RCC 7860 (cell line): ENCODE measurements around the gene FPR2.
A peak's percentile ranks its signal among the peaks of the same experiment; 100 is the strongest.
"Not testable (repeated sequence)": the region's sequence is repeated elsewhere in the genome, so short reads cannot be mapped to it uniquely, and the experiment has no call there.

Experiments
- DNase-seq: peaks from one replicate; pipeline ENCODE4 v3.0.0-alpha.2; 2015; ENCODE audit warnings: low spot score
- FAIRE-seq: peaks from 2 replicates; lab custom pipeline; 2012; peaks lifted over from hg19 to GRCh38; lab: Jason Lieb, UNC

Gene FPR2, protein sequence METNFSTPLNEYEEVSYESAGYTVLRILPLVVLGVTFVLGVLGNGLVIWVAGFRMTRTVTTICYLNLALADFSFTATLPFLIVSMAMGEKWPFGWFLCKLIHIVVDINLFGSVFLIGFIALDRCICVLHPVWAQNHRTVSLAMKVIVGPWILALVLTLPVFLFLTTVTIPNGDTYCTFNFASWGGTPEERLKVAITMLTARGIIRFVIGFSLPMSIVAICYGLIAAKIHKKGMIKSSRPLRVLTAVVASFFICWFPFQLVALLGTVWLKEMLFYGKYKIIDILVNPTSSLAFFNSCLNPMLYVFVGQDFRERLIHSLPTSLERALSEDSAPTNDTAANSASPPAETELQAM

GRCh38 chr19:51760697-51761356 is at the start of gene FPR2:
Gene FPR2, plus strand, starts transcription at chr19:51761180. Its CDS starts 7,479 bp downstream, at chr19:51768659.
- FAIRE-seq (no peak), DNase-seq (no peak)

GRCh38 chr19:51711702-51712101 is 49.3 kb upstream of the FPR2 start:
- FAIRE-seq = no peak
- no peak for DNase-seq

DNA sequence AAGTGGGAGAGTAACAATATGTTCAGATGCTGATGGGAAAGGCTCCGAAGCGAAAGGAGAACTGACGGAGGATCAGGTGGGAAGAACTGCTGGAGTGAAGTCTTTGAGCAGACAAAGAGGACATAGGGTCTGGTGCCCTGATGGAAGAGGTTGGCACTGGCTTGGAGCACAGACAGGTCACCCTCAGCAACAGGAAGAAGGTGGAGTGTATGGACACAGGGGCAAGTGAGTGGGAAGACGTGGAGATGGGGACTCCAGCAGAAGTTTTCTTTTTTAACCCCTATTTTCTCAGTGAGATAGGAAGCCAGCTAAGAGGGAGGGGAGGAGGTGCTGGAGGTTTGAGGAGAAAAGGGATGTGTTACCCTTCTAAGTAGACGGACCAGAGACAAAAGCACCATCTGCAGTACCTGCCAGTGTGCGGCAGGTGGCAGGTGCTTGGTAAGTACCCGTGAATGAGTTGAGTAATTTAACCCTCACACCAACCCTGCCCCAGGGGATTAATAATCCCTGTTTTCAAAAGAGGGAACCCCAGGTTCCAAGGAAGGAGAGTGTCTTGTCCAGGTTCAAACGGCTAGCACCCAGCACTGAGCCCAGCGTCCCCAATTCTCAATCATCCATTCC is 48.4 kb upstream of the FPR2 start:
- no peak for FAIRE-seq
- peak; percentile 38 for DNase-seq

DNA sequence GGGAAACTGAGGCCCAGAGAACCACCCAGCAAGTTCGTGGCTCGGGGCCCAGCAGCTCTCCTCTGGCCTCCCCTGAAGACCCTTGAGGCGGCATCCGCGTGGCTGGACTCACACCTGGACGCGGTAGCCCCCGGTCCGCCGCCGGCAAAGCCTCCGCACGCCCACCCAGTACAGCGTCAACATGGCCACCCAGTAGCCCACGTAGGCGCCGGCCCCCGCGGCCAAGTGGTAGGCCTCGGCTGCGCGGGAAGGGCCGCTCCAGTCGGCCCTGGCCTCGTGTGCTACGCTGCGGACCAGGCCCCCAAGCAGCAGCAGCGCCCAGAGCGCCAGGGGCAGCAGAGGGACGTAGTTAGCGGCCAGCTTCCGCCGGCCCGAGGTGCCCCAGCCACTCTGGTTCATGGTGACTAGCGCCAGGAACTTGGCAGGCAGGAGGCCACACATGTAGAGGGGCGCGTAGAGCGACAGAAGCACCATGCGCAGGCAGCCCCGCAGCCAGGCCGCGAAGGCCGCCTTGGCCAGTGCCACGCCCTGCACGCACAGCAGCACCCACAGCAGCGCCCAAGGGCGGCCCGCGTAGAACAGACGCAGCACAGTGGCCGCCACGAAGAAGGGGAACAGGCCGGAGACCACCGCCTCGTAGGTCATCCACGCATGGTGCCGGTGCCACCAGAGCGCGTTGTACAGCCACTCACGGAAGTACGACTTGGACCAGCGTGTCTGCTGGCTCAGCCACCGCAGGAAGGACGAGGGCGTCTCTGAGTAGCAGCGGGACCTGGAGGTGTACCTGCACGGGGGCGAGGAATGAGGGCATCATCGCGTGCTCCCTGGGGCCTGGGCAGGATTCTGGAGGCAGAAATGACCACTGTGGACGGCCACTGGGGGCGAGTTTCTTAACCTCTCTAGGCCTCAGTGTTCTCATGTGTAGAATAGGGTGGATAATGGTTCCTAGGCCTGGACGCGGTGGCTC is 47.4 kb upstream of the FPR2 start:
- FAIRE-seq (no peak), DNase-seq (no peak)

GRCh38 chr19:51714848-51715247 is 46.1 kb upstream of the FPR2 start:
- no peak for FAIRE-seq
- DNase-seq = no peak

GRCh38 chr19:51715850-51716249 is 45.1 kb upstream of the FPR2 start:
- FAIRE-seq = no peak
- DNase-seq = no peak

GRCh38 chr19:51716925-51717324 is 44.1 kb upstream of the FPR2 start:
- FAIRE-seq (no peak), DNase-seq (no peak)

DNA sequence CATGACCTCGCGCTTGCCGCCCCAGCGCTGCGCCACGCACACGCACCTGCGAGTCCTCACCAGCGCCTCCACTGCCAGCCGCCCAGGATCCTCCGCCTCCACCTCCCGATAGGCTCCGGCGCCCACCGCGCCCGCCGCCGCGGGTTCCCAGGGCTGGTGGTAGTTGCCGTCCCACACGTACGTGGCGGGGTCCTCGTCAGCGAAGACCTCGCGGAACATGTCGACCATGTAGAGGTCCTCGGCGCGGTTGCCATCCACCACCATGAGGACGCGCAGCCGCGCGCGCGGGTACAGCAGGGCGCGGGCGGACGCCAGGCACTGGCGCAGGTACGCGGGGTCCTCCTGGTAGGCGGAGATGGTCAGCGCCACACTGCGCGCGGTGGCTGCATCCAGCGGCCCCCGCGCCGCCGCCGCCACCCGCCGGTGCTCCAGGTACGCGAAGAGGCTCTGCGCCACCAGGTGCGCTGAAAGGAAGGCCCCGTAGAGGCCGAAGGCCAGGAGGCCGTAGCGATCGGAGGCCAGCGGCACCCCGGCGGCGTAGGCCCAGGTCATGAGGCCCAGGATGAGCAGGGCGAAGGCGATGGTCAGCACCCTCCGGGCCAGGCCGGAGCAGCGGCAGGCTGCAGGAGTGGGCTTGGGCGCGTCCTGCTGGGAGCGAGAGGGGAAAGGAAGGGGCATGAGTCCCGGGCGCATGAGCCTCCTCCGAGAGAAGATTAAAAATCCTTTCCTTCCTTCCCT is 41.6 kb upstream of the FPR2 start:
- DNase-seq (no peak), FAIRE-seq (no peak)

- DNase-seq = no peak
- FAIRE-seq = no peak
Measured at GRCh38 chr19:51721905-51722304, 39.1 kb upstream of the FPR2 start.

GRCh38 chr19:51722492-51722891 is 38.5 kb upstream of the FPR2 start:
- DNase-seq (no peak), FAIRE-seq (no peak)

- FAIRE-seq (no peak), DNase-seq (no peak)
Measured at GRCh38 chr19:51724543-51724942, 36.4 kb upstream of the FPR2 start.

DNA sequence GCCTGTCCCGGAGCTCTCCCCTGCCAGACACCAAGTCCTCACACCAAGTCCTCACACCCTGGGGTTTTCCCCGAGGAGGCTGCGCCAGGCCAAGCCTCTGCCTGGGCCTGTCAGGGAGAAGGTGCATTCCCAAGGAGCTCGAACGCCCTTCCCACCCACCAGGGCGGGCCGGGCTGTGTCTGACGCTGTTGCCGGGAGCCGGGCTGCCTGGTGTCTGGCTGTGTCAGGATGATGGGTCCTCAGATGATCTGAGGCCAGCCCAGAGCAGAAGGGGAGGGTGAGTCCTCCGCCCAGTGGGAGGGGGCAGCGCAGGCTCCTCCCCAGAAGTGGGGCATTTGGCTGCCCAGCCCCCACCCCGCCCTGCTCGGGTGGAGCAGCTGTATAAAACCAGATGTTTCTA is 34.9 kb upstream of the FPR2 start:
- no peak for FAIRE-seq
- DNase-seq = peak; percentile 28

DNA sequence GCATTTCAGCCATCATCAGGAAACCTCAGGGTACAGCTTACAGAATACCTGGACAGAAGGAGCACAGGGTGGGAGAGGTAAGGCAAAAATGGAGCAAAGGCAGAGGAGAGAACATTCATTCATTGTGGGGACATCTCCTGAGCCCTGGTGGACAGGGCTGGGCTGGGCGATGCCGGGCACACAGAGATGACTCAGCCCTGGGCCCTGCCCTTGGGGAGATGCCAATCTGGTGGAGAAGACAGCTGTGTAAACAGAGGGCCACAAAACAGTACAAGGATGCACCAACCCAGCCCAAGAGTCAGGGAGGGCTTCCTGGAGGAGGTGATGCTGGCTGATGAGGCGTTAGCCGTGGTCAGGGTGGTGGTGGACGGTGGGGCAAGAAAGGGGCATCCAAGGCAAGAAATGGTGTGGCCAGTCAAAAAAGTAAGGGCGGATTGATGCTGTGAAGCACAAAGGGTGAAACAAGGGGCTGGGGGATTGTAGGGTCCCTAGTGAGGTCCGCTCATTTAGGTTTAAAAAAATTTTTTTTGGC is 33.6 kb upstream of the FPR2 start:
- no peak for FAIRE-seq
- no peak for DNase-seq

DNA sequence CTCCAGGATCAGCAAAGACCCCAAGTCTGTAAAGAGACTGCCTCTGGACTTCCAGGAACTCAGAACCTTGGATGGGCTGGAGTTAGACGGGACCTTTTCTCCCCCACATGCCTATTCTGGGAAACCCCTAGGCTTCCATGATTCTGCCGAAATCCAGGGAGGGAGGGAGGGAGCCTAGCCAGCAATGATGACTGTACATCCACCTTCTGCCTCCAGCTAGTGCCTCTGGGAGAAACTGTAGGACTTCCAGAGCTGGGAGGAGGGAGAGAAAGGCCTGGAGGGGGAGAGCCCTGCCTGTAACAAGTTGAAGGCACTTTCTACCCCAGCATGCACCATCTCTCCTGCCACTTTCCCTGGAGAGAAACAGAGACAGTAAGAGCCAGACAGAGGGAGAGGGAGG is 31.2 kb upstream of the FPR2 start:
- FAIRE-seq = no peak

GRCh38 chr19:51733742-51734522 is 27.0 kb upstream of the FPR2 start:
- DNase-seq (no peak), FAIRE-seq (no peak)

More for the DNA sequence above, 31.2 kb upstream of the FPR2 start:
- DNase-seq = no peak

GRCh38 chr19:51735759-51736449 is 25.1 kb upstream of the FPR2 start:
- DNase-seq (peak; percentile 89), FAIRE-seq (peak; percentile 87)

GRCh38 chr19:51737389-51737788 is 23.6 kb upstream of the FPR2 start:
- DNase-seq (no peak), FAIRE-seq (no peak)

- no peak for FAIRE-seq
- no peak for DNase-seq
Measured at GRCh38 chr19:51737924-51738323, 23.1 kb upstream of the FPR2 start.

DNA sequence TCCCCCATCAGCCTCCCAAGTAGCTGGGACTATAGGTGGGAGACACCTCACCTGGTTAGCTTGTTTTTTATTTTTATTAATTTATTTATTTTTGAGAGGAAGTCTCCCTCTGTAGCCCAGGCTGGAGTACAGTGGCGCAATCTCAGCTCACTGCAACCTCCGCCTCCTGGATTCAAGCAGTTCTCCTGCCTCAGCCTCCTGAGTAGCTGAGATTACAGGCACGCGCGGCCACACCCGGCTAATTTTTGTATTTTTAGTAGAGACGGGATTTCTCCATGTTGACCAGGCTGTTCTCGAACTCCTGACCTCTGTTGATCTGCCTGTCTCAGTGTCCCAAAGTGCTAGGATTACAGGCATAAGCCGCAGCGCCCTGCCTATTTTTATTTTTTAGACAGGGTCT is 22.5 kb upstream of the FPR2 start:
- FAIRE-seq, DNase-seq: not testable (repeated sequence)
